ENCODE results near the gene DCAF11.
"Not testable (repeated sequence)": the region's sequence is repeated elsewhere in the genome, so short reads cannot be mapped to it uniquely, and the experiment has no call there.

Gene DCAF11

DNA sequence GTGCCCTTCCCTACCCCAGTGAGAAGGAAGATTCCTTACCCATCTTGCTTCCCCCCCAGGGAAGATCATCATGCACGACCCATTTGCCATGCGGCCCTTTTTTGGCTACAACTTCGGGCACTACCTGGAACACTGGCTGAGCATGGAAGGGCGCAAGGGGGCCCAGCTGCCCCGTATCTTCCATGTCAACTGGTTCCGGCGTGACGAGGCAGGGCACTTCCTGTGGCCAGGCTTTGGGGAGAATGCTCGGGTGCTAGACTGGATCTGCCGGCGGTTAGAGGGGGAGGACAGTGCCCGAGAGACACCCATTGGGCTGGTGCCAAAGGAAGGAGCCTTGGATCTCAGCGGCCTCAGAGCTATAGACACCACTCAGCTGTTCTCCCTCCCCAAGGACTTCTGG is 11.1 kb upstream of the DCAF11 start:
- TF ChIP-seq TCF4 (CRISPR knock-in tag; IDR thresholded peaks at IDR 0.05; ENCODE audit: borderline replicate concordance) (no peak), ISL1 (CRISPR knock-in tag; IDR thresholded peaks at IDR 0.05) (no peak), GLIS3 (CRISPR knock-in tag; IDR thresholded peaks at IDR 0.05) (no peak), ZNF565 (CRISPR knock-in tag; conservative IDR thresholded peaks at IDR 0.05; ENCODE audit: low read depth) (no peak), ARNTL (CRISPR knock-in tag; IDR thresholded peaks at IDR 0.05; ENCODE audit: borderline replicate concordance, low read depth) (no peak)
- TF ChIP-seq, protein P1, sequence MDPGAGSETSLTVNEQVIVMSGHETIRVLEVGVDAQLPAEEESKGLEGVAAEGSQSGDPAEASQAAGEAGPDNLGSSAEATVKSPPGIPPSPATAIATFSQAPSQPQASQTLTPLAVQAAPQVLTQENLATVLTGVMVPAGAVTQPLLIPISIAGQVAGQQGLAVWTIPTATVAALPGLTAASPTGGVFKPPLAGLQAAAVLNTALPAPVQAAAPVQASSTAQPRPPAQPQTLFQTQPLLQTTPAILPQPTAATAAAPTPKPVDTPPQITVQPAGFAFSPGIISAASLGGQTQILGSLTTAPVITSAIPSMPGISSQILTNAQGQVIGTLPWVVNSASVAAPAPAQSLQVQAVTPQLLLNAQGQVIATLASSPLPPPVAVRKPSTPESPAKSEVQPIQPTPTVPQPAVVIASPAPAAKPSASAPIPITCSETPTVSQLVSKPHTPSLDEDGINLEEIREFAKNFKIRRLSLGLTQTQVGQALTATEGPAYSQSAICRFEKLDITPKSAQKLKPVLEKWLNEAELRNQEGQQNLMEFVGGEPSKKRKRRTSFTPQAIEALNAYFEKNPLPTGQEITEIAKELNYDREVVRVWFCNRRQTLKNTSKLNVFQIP (CRISPR knock-in tag; IDR thresholded peaks at IDR 0.05; ENCODE audit: borderline replicate concordance, low read depth): no peak
- no peak for ATAC-seq

DNA sequence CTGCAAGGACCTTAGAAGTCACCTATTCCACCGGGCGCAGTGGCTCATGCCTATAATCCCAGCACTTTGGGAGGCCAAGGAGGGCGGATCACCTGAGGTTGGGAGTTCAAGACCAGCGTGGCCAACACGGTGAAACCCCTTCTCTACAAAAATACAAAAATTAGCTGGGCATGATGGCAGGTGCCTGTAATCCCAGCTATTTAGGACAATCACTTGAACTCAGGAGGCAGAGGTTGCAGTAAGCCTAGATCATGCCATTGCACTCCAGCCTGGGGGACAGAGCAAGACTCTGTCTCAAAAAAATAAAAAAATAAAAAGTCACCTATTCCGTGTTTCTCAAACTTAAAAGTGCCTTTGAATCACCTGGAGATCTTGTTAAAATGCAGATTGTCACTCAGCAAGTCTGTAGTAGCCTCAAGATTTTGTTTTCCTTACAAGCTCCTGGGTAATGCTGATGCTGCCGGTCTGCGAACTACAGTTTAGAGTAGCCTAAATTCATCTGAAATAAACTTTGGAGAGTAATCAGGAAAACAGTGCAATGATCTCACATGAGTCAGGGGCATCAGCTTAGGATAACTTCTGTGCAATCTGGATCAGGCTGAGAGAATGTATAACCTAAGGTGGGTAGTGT is 8.9 kb upstream of the DCAF11 start:
- not testable (repeated sequence) for ATAC-seq

DNA sequence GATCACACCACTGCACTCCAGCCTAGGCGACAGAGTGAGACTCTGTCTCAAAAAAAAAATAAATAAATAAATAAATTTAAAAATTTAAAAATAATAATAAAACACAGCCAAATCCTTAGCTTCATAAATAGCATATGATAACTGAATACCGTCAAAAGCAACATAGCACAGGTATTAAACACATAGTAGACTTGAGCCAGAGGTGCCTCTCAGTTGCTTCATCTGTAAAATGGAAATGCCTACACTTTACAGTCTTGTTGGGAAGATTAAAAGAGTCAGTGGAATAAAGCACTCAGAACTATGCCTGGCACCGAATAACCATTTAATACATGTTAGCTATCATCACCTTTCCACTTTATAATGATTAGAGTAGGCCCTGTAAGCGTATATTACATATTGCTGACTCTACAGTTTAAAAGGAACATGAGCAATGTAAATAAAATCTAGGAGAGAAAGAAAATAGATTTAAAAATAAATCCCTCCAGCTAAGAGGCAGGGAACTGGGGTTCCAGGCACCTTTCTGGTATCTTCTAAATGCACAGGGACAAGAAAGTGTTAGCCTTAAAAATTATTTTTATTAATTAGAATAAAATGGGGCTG is 7.8 kb upstream of the DCAF11 start:
- TF ChIP-seq TCF4 (CRISPR knock-in tag; IDR thresholded peaks at IDR 0.05; ENCODE audit: borderline replicate concordance) (no peak), ZFP30 (CRISPR knock-in tag; IDR thresholded peaks at IDR 0.05) (no peak), PPARA (CRISPR knock-in tag; IDR thresholded peaks at IDR 0.05; ENCODE audit: borderline replicate concordance) (no peak), ZNF70 (CRISPR knock-in tag; IDR thresholded peaks at IDR 0.05) (no peak), BACH2 (CRISPR knock-in tag; IDR thresholded peaks at IDR 0.05; ENCODE audit: borderline replicate concordance) (no peak), ZC3H10 (CRISPR knock-in tag; IDR thresholded peaks at IDR 0.05) (no peak), CREB5 (CRISPR knock-in tag; IDR thresholded peaks at IDR 0.05; ENCODE audit: low read depth) (no peak), OSR1 (CRISPR knock-in tag; IDR thresholded peaks at IDR 0.05) (no peak), SNAI2 (CRISPR knock-in tag; IDR thresholded peaks at IDR 0.05) (no peak), ZFP3 (CRISPR knock-in tag; IDR thresholded peaks at IDR 0.05) (no peak), ZNF565 (CRISPR knock-in tag; conservative IDR thresholded peaks at IDR 0.05; ENCODE audit: low read depth) (no peak)
- no peak for ATAC-seq

- peak; percentile 51; the same call in 2 of the 3 replicates for ATAC-seq
- no peak for TF ChIP-seq ISL1 (CRISPR knock-in tag; IDR thresholded peaks at IDR 0.05)
- no peak for TF ChIP-seq ZNF8 (CRISPR knock-in tag; IDR thresholded peaks at IDR 0.05)
Observed at GRCh38 chr14:24108336-24108874, 6.2 kb upstream of the DCAF11 start.

DNA sequence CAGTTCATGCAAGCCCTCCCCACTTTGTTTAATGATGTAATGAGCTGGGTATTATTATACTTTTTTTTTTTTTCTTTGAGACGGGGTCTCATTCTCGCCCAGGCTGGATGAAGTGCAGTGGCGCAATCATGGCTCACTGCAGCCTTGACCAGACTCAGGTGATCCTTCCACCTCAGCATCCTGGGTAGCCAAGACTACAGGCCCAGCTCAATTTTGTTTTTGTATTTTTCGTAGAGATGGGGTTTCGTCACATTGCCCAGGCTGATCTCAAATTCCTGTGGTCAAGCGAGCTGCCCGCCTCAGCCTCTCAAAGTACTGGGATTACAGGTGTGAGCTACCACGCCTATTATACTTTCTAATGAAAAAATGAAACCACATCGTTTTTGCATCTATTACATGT is 4.5 kb upstream of the DCAF11 start:
- TF ChIP-seq, protein P2, sequence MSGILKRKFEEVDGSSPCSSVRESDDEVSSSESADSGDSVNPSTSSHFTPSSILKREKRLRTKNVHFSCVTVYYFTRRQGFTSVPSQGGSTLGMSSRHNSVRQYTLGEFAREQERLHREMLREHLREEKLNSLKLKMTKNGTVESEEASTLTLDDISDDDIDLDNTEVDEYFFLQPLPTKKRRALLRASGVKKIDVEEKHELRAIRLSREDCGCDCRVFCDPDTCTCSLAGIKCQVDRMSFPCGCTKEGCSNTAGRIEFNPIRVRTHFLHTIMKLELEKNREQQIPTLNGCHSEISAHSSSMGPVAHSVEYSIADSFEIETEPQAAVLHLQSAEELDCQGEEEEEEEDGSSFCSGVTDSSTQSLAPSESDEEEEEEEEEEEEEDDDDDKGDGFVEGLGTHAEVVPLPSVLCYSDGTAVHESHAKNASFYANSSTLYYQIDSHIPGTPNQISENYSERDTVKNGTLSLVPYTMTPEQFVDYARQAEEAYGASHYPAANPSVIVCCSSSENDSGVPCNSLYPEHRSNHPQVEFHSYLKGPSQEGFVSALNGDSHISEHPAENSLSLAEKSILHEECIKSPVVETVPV (CRISPR knock-in tag; IDR thresholded peaks at IDR 0.05): no peak
- TF ChIP-seq BACH2 (CRISPR knock-in tag; IDR thresholded peaks at IDR 0.05; ENCODE audit: borderline replicate concordance): no peak
- ATAC-seq: no peak

GRCh38 chr14:24110523-24110922 is 4.1 kb upstream of the DCAF11 start:
- TF ChIP-seq ISL1 (CRISPR knock-in tag; IDR thresholded peaks at IDR 0.05) (no peak), TCF4 (CRISPR knock-in tag; IDR thresholded peaks at IDR 0.05; ENCODE audit: borderline replicate concordance) (no peak), PATZ1 (CRISPR knock-in tag; IDR thresholded peaks at IDR 0.05; ENCODE audit: borderline replicate concordance) (no peak)
- no peak for ATAC-seq
